GM19397 (cell line): ENCODE data around the gene ITPR1.

ENCODE experiments used
- ATAC-seq: cut with Tn5 transposase; IDR thresholded peaks from one replicate; pipeline ENCODE4 v1.9.1; 2021; ENCODE audit warnings: mild to moderate bottlenecking, moderate library complexity; ENCODE audit not compliant: unreplicated experiment

ITPR1 gene

GRCh38 chr3:4708230-4708629, 215.1 kb downstream of the ITPR1 start:
- ATAC-seq, result no peak

DNA sequence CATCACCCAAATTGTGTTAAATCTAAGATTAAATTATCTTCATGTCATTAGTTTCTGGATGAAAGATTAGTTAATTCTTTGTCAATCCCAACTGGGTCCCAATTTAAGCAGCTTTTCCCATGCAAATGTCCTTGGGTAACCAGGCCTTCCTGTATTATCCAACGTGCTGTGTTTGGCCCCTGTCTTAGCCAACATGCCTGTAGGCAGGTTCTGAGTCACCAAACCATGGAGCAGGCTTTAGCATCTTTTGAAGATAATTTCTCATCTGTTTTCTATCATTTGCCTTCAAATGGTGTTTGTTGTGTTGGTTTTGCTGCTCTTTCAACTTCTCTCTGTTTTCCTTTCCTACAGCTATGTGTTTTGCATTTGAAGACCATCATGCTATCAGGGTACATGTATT, 216.2 kb downstream of the ITPR1 start:
- no peak for ATAC-seq

GRCh38 chr3:4710191-4710590, 217.0 kb downstream of the ITPR1 start:
- ATAC-seq, result no peak

- no peak for ATAC-seq
Measured at GRCh38 chr3:4711680-4711992, 218.5 kb downstream of the ITPR1 start.

DNA sequence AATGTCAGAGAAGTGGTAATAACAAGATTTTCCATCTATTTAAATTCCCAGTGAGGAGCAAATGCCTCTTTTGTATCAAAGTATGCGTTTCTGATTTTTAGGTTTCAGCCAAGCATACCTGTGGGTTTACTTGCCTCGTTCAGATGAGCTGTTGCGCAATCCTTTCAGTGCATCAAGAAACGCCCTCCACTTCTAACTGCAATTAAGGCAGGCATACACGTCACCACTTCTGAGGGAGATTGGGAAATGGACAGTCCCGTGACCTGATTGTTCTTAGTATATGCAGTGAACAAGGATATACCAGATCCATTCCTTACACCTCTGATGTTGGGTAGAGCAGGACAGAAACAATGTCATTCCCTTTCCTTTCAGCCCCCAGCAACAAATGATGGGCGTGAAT, 219.0 kb downstream of the ITPR1 start:
- ATAC-seq, result no peak

DNA sequence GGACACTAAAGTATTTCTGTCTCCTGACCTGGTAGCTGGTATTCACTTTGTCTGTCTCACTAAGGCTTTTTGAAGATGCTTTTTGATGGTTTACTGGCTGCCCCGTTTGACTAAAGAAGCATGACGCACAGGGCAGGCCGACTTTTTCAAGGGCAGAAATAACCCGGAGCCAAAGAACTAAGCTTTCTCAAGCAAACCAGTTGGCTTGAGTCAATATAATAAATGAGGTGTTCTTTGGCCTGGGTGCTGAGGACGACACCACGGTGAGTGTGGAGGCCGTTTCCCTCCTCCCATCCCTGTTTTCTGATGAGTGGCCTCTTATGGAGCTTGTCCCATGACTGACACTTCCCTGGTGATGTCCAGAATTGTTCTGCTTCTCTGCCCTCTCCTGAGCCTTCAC, 220.9 kb downstream of the ITPR1 start:
- no peak for ATAC-seq

DNA sequence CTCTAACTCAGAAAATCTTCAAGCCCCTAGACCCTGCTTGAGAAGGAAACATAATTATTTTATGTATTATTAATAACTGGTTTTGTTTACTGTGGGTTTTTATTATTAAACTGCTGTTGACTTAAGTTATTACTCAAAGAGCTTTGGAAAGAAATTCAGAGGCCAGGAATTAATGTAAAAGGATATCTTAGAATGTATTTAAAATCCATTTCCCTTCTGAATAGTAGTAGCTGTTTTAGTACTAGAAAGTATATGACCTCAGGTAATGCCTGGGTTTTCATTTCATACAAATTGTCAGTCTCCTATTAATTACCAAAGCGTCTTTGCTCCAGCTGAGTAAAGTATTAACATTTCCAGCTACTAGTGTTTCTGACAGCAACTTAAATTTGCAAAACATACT, 223.1 kb downstream of the ITPR1 start:
- ATAC-seq, result no peak

- no peak for ATAC-seq
Measured at GRCh38 chr3:4716706-4717362, 223.7 kb downstream of the ITPR1 start.

GRCh38 chr3:4717363-4717740, 224.2 kb downstream of the ITPR1 start:
- no peak for ATAC-seq

DNA sequence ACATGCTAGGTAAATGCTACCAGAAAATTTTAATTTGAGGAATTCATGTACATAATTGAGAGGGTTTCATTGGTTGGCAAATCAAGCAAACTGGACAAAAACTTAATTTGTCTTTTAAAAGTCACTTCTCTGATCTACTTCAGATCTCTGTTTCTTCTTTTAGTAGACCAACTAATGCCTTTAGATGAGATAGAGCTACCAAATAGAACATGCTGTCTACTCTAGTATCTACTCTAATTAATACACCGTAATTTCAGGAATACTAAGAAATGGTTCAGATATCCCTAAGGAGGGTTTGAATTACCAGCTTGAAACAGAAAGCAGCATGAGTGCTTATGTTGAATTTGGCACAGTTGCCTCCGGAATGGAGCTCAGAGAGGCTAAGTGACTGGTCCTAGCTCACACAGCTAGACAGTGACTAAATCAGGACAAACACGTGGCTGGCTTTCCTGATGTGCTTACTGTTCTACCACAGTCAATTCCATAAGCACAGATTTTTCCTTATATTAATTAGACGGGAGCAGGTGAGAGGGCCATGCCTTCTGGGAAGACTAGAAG, 225.1 kb downstream of the ITPR1 start:
- ATAC-seq, result no peak

- ATAC-seq, result no peak
Measured at GRCh38 chr3:4719046-4719501, 225.9 kb downstream of the ITPR1 start.

DNA sequence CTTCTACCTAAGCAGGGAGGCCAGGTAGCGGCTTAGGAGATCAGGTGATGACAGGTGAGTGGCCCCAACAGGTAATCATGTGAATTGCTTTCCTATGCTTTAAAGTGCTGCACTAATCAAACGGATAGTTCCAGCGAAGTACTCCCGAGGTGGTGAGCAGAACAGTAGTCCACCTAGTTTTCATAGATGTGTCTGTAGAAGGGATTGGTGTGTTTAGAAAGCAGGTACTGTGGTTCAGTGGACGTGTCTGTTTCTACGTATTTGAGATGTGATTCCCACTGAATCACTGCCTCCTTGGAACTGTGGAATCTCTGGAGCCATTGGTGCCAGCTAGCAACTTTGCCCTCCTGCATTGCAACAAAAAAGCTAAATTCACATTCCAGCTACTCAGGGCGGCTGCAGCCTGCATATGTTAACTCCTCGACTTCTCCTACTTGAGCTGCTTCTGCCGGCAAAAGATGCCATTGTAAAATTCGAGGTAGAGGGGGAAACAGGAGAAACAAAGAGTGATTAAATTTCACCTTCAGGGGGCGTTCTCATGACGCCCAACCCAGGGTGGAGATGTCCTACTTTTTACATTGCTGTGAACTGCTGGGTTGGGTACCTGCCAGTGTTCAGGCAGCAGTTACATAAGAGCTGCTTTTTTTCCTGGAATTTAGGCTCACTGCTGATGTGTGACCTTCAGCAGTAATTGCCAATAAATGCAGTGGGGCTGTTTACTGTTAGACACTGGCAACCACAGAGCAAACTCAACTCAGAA, 227.3 kb downstream of the ITPR1 start:
- no peak for ATAC-seq

DNA sequence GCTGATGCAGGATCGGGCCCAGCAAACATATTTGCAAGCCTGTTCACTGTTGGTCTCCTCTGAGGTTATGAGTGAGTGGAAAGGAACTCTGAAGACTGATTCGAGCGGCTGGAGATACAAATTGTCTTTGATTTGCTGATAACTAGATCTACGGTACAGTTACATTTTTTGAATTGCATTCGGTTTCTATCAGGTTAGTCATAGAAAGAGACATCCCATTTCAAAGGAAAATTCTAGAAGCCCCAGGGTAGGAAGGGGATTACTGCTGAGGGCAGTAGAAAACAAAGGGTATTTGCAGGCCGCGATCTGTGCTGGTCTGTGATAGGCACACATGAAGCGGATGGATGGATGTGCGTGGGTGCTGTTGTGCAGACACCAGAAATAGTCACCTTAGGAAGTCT, 228.4 kb downstream of the ITPR1 start:
- ATAC-seq, result no peak

GRCh38 chr3:4722103-4722502, 229.0 kb downstream of the ITPR1 start:
- ATAC-seq, result no peak

DNA sequence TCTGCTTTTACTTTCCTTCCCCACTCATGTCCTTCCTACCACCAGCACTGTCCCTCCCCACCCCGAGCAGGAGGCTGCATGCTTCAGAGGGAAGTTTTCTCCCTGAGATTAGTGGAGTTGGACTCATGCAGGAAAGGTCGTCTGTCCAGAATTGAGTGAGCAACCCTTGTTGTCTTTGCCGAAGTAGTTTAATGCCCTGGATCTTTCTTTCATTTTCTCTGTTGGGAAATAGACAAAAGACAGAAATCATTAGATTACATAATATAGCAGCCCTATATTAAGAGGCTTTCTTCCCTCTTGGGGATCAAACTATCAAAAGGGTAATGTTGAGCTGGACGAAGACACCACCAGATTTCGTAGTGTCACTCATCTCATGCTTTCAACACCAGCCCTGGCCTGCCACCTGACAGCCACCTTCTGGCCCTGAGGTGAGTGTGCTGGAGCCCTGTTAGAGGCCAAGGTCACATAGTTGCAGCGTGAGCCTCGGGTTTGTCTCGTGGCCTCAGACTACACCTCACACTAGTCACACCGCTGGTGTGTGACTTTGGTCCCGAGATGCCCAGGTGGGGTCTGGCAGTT, 231.0 kb downstream of the ITPR1 start:
- ATAC-seq, result no peak

DNA sequence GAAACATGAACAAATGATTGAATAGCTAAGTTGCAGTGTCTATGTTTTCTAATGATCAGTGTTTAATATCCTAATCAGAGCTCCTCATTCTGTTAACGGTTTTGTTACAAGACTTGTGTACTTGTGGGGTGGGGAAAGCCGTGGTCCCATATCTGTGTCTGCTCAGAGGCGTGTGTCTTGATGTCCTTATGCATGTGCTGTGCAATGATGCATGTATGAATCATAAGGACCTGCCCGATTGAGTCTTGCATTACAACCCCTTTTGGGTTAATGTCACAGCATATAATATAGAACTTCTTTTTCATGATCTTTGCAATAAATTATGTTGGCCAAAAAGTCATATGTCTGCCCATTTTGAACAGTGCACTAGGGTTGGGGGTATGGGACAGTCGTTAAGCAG, 233.4 kb downstream of the ITPR1 start:
- ATAC-seq, result no peak

GRCh38 chr3:4729061-4729973, 236.2 kb downstream of the ITPR1 start:
- ATAC-seq, result no peak

DNA sequence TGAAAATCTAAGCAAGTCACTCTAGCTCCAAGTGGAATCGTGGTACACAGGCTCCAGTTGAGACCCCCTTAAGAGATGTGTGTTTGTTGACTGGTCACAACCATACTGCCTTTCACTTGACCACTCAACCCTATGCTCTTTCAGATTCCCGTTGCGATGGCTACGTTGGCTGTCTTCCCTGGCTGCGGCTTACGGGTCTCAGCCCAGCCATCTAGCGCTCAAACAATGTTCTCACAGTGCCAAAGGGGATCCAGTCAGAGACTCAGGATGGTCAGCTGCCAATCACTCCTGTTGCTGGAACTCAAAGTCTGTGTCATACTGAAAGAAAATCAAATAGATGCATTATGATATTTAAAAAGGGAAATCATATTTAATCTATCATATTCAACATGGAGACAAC, 237.6 kb downstream of the ITPR1 start:
- ATAC-seq, result no peak

DNA sequence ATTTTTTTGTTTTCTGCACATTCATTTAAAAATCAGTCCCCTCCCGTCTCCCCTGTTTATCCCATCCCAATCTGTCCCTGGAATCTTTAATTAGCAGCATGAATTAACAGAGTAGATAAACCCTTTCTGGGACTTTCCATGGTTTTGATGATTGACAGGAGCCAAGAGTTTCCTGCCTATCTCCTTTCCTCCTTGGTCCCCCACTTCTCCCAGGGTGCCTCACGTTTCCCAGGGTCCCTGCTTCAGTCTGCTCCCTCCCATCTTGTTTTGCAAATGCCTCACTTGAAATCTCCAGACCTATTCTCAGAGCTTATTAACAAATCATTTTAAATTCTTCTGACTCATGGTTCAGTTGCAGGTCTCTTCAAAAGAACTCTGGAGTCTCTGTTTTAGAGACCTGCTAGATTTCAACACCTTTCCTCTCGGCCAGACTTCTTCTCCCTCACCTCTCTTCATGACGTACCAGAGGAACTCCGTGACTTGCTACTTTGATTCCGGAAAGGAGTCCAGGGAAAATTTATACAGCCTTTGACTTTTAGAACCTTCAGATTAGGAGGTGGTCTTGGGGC, 238.5 kb downstream of the ITPR1 start:
- ATAC-seq, result no peak

- no peak for ATAC-seq
Measured at GRCh38 chr3:4732925-4733324, 239.8 kb downstream of the ITPR1 start.

- no peak for ATAC-seq
Measured at GRCh38 chr3:4734454-4734853, 241.3 kb downstream of the ITPR1 start.
